Activated CD4-positive, alpha-beta T cell treated with anti-CD3 and anti-CD28 coated beads, Interleukin-2, amount 50 U/mL, for 1 hour (primary cell): ENCODE data around the gene JAM3.
"Not testable (repeated sequence)": the region's sequence is repeated elsewhere in the genome, so short reads cannot be mapped to it uniquely, and the experiment has no call there.

ENCODE experiments used
- DNase-seq: peaks from one replicate; pipeline ENCODE4 v3.0.0-alpha.2; 2020

The JAM3 gene

DNA sequence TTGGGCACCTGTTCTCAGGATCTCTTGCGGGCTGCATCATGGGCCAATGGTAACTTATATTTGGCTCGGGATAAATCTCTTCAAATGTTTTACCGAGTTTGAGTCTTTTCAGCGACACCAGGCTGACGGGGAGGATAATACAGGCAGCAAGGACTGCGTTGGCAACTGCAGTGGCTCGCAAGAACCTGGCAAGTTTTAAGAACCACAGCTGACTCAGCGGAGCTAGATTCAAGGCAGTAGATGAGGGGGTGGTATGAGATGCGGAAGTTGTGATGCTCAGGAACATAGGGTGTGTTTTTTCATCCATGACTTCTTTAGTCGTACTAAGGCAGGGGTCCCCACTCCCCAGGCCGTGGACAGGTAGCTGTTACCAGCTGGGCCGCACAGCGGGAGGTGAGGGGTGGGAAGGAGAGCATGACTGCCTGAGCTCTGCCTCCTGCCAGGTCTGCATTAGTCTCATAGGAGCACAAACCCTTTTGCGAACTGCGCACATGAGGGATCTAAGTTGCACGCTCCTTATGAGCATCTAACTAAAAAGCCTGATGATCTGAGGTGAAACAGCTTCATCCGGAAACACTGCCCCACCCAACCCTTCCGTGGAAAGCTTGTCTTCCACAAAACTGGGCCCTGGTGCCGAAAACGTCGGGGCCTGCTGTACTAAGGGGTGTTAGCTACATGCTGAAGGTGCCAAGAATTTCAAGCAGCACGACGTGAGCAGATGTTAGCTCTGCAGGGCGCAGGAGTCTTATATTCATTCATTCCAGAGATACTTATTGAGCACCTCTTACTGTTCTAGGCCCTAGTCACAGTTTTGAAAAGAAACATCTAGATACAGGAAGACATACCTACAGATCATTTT, 6.4 kb upstream of the JAM3 start:
- DNase-seq = no peak

DNA sequence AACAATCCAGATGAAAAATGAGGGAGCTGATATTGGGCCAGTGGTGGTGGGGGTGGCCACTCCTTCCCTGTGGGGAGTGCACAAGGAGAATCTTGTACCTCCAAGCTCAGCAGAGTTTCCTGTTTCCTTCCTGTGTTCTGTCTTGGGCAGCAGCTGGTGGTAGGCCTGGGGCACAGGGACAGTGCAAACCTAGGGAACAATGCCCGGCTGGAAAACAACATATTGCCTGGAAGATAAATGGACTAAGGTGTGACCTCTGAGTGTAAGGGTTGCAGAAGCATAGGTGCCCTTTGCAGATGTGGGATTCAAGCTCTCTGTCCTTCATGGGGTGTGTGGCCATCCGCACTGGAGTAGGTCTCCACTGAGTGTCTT, 5.8 kb upstream of the JAM3 start:
- DNase-seq = no peak

DNA sequence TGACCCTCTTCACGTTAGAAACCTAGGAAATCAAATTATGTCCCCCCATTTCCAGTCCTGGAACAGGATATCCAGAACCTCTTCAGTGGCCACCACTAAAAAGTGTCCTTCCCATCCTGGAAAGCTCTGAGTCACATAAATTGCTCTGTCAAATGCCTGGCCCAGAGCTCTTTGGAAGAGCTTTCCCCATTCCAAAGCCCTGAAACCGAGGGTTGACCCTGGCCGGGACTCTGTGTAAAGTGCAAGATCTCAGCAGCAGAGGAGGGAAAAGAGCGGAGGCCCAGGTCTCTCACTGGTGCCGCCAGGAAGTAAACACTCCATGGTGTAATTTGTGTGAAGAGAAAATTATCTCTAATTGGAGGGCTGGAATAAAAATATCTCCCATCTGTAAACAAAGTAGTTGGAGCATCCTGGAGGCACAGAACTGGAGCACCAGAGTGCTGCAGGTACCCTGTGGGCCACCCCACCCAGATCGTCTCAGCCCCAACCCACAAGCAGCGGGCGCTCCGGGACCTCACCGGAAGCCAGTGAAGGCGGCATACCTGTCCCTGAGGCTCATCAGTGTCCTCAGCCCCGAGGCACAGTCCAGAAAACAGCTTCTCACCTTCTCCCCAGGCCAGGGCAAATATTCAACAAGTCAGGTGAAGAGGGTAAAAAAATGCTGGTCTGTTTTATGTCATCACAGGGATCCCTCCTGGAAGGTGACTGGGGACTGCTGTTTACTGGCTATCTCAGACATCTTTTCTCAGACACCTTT, 4.7 kb upstream of the JAM3 start:
- DNase-seq = no peak

DNA sequence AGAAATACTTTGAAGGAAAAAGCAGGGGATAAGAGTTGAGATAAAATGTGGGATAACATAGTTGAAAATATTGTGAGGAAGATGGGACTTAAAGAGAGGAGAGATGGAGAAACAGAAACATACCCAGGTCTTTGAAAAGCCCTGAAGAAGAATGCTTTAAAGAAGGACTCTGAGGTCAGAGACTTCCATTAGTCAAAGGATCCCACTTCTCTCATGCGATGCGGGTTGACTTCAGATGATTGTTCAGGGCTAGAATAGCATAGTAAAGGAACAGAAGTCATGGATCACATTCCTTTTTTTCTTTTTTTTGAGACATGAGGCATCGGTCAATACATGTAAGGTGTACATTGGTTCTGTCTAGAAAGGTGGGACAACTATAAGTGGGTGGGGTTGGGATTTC, 3.5 kb upstream of the JAM3 start:
- no peak for DNase-seq

DNA sequence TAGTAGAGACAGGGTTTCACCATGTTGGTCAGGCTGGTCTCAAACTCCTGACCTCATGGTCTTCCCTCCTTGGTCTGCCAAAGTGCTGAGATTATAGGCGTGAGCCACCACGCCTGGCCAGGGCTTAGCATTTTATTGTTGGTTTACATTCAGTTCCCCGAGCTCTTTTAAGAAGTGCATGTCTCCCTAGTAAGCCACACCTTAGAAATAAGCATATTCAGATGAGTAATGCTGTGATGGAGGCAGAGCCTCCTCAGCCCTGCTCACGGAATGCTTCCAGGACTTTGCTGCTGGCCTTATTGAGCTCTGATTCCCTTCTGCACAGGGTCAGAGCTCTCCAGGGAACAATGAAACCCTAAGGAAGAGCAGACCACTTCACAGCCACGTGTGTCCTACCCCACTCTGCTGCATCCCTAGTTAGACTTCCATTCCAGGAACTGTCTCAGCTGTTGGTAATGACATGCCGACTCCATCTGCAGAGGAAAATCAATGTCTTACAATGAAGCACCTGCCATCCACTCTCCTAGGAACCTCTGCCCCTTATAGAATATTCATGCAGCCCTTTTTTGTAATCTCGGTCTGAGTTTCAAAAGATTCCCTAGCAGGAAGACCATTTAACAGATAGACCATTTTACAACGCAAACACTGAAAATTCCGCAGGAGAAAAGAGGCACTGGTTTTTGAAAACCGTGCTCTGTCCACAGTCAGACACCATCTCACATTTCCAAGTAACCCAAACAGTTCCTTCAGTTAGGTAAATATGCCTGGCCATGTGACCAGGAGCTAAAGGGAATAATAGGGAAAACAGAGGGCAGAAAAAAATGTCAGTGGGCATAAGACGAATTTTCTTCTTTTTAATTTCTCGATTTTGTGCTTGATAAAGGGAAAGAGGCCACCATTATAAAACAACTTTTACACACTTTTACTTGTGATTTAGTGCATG, 1.7 kb upstream of the JAM3 start:
- no peak for DNase-seq

DNA sequence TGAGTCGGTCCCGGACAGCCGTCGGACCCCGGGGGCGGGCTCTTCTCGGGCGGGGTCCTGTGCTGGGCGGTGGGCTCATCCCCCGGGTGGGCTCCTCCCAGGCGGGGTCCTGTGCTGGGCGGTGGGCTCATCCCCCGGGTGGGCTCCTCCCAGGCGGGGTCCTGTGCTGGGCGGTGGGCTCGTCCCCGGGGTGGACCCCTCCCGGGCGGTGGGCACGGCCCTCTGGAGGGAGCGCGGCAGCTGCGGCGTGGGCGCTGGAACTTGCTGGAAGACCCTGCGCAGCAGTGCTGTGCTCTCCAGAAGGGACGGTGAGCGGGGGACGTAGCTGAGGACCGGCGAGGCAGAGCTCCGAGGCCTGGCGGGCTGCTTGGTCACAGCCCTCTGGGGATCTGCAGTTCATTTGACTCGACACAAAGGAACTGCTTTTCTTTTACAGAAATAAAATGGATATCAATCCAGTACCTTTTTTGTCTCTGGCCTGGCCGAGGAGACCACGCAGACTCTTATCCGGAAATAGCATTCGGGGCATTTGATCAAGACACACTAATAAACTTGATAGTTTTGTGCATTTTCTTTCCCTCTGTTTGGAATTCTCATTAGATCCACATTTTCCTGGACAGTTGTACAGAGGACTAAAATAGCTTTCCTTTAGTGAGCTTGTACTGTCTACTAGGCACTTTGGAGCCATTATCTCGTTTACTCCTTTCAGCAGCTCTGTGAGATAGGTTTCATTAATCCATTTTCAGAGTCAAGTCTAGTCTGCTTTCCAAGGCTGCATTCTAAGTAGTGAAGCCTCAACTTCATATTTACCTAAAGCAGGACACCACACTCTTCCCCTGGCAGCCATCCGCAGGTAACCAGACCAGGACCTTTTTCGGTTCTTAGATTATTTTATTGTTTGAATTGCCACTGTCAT, 812 bp downstream of the JAM3 start:
- DNase-seq = no peak

DNA sequence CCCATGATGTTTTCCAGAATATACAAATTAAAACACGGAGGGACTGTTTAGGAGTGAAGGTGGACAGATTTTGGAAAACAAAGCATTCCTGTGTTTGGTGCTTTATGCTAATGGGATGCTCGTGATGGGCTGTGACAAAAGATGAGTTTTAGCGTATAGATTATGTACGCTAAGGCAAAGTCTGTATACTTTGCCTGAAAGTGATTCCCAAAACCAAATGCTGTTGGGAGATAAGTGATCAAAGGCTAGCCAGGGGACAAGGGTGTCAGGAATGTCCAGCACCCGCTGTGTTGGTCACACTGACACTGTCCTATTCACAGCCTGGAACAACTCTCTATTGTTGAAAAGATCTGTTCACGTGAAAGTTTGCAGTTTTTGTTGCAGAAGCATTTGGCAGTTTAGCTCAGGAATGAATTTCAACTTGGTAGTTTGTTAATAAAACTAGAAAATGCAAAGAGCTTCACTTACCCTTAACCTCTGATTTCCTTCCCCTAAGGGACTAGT, 1.5 kb downstream of the JAM3 start:
- DNase-seq = no peak

DNA sequence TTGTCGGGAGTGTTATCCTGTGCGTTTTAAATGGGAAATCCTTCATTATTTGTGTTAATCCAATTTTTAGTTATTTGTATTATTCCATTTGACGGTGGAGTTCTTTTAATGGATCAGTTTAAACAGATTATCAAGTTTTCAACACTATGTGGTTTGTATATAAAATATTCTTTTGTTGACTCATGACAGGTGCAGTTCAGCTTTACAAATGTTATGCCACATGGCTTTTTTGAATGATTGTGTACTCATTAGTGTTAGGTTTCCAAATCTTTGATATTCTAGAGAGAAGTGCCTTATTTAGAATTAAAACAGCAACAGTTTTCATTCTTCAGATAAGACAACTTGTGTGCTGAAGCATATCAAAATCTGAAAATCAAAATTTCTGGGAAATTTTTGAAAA, 2.4 kb downstream of the JAM3 start:
- DNase-seq = no peak

DNA sequence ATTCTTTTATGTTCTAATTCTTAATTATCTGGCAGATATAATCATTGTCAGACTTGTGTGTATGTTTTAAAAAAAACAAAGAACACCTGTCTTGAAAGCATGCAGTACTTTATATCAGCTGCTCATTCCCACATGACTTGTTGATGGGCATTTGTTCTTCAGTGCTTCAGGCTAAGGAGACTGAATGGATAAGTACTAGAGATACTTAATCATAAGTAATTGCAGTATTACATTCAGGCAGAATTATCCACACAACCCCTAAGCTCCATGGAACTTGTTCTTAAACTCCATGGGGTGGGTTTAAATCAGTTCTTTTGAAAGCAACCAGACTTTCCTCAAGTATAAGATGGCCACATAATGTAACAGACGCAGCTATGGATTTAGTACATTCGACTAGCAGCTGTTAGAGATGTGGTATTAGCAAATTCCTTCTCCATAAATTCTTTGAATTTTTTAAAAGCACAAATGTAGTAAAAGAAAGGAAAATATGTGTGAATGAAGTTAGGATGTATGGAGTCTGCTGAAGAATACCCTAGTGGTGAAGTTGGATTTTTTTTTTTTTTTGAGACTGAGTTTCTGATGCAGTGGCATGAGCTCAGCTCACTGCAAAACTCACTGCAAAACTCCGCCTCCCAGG, 3.0 kb downstream of the JAM3 start:
- no peak for DNase-seq

DNA sequence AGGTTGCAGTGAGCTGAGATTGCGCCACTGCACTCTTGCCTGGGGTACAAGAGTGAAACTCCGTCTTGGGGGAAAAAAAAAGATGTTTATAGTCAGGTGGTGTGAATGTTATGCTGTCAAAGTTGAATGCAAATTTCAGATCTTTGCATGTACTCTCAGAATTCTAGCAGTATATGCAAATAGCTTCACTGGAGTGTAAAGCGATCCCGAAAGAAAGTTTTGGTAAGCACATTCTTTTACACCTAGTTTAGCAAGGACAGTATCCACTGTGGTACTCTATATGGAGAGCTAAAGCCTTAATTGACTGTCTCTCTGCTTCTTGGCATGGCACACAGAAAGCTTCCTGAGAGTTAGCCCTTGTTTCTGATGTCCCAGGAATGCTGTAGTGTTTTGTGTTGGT, 4.0 kb downstream of the JAM3 start:
- no peak for DNase-seq

DNA sequence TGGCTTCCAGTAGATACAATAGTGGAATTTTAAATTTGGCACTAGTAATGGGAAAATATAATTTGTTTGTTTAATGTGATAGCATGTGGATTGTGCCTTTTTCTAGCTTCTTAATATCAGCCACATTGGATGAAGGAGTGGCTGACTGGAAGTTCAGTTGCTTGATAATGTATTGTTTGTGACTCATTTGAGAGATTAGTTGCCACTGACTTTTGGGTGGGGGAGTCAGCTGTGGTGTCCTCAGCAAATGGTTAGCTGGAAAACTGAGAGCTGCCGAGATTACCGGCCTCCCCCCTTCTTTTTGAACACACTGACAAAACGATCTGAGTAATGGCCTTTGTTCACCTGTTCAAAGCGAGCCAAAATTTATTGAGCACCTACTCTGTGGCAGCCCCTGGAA, 5.5 kb downstream of the JAM3 start:
- DNase-seq = no peak

DNA sequence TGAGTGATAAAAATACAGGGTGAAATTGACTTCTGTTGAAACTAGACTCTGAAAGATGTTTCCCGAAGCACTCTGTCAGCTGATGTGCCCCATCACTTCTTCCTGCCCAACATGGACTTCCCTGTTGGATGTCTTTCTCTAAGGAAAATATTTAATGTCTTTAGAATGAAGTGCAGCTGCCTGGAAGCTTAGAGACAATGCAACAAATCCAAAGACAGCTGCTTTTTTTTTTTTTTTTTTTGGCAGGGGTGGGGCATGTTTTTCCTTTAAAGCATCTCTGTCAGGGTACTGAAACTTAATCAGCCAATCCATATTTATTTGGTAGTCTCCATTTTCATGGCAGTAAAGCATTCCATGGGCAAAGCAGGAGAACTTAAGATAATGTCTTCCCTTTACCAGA, 5.9 kb downstream of the JAM3 start:
- no peak for DNase-seq

DNA sequence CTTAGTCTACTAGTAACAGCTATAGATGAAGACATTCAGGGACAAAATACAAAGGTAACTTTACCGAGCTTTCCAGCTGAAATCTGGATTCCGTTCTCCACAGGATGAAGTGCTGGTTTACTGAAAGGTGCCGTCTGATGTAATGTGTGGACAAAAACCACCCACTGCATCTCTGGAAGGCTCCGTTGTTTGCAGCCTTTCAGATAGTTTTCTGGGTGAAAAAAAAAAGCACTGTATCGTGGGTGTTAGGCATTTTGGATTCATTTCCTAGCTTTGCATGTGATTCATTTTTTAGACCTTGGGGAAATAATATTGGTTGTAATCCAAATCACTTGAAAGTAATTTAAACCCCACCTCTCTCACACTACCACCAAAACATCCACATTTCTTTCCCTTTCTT, 10.4 kb downstream of the JAM3 start:
- no peak for DNase-seq

DNA sequence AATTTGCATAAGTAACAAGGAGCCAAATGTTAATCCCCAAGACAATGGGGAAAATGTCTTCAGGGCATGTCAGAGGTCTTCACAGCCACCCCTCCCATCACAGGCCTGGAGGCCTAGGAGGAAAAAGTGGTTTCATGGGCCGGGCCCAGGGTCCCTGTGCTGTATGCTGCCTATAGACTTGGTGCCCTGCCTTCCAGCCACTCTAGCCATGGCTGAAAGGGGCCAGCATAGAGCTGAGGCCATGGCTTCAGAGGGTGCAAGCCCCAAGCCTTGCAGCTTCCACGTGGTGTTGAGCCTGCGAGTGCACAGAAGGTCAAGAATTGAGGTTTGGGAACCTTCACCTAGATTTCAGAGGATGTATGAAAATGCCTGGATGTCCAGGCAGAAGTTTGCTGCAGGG, 12.4 kb downstream of the JAM3 start:
- DNase-seq = not testable (repeated sequence)

DNA sequence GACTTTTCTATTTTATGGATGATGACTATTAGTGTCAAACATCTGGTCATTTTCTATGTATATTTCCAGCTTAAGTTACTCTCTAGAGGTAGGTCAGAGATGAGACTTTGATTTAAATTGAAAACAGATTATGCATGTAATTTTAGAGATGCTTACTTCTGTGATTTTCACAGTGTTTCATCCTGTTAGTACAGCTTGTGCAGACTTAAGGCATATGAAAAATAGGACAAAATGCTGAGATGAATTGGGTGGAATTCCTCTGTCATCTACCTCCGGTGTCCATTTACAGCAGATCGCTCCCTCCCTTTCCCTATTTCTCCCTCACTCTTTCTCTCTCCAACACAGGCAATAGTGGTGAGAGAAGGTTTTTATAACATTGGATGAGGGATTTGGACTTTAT, 14.1 kb downstream of the JAM3 start:
- DNase-seq = no peak

DNA sequence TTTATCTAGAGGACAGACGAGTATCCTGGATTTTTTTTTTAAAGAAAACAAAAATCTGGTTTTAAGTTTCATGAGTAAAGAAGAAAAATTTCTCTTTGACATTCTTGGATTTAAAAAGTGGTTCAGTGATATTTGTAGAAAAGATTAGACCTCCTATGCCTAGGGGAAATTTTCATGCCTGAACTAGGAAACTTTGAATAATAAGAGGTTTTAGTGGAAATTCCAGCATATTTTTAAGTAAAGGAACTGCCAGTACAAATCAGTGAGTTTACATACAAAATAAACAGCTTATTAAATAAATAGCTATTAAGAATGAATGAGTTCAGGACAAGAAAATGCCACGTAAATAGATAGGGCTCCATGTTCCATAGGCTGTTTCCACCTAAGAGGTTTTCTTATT, 17.5 kb downstream of the JAM3 start:
- DNase-seq = no peak

DNA sequence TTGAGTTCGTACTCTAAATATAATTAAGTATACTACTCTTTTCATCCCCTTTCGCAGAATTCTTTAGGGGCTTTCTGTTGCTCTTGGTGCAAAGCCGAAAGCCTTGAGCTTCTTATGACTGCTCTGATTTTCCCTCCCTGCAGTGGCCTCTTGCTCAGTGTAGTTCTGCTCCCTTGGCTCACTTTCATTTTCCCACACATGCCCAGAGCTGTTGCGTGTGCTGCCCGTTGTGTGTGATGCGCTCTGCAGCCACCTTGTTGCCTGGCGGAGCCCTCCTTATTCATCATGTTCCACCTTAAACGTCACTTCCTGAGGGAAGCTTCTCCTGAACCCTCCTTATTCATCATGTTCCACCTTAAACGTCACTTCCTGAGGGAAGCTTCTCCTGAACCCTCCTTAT, 23.1 kb downstream of the JAM3 start:
- DNase-seq = not testable (repeated sequence)

DNA sequence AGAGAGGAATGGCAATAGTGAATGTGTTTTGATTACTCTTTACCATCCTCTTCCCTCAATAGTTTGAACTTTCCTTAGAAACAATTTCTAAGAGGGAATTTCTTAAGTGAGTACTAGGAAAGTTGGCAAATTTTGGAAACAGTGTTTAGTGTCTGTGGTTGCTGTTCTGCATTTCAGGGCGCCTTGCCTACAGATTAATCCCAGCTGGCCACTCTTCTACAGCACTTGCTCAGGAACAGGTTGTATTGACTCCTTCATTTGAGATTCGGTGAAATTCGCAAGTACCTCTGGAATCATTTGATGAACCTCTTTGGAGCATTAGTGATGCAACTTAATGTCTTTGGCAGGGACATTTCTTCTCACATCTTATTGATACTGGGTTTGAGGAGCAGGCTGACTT, 28.3 kb downstream of the JAM3 start:
- no peak for DNase-seq

DNA sequence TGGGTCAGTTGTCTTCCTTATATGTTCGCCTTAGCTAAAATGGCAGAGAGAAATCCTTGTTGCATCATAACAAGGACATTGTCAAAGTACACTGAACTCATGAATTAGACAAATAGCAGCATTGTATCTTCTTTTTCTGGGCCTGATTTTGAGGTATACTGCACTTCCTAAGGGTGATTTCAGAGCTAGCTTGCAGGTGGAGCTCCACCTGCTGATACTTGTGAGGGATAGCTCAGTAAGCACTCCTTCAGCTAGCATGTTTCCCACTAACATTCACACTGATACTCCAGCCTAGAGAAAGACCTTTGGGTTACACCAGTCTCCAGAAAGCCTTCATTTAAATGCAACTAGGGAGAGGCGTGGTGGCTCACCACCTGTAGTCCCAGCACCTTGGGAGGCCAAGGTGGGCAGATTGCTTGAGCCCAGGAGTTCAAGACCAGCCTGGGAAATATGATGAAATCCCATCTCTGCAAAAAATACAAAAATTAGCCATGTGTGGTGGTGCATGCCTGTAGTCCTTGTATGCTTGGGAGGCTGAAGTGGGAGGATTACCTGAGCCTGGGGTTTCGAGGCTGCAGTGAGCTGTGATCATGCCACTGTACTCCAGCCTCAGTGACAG, 29.8 kb downstream of the JAM3 start:
- DNase-seq = no peak

DNA sequence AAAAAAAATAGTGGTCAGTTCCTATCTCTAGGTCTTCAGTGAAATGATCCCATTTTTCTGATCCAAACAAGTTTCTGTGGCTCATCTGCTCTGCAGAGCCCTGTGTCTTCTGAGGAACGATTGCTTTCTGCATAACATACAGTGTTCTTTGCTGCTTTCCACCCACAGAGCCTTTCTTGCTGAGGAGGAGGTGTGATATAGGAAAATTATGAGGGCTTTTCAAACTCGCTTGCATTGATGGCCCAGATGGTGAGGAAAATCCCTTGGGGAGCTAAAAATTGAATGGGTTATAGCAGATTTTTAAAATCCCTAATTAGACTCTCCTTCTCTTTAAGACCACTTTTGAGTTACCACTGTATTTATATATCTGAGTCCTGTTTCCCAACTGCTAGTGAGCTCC, 31.3 kb downstream of the JAM3 start:
- no peak for DNase-seq

DNA sequence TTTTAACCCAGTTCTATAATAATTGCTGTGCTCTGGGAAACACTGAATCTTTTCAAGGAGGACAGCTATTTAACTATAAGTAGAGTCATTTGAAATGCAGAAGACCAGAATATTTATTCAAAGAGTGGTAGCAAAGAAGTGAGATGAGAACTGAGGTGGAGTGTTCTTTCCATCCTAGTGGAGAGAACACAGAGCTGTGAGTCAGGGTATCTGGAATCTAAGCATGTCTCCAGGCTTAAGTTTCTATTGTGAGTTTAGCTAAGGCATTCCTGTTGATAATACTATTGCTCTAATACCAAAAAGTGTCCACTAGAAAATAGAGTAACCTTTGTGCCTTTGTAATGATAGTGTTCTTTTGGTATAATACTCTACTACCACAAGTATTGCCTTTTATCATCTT, 32.4 kb downstream of the JAM3 start:
- no peak for DNase-seq
